NCI-H748 treated with DMSO at 0.1 percent for 48 hours (cell line): Measurements from ENCODE around the gene CCDC15.

Source experiments
- DNase-seq: peaks from one replicate; lab custom pipeline; 2025; lab: John Stamatoyannopoulos, UW

The CCDC15 gene, protein sequence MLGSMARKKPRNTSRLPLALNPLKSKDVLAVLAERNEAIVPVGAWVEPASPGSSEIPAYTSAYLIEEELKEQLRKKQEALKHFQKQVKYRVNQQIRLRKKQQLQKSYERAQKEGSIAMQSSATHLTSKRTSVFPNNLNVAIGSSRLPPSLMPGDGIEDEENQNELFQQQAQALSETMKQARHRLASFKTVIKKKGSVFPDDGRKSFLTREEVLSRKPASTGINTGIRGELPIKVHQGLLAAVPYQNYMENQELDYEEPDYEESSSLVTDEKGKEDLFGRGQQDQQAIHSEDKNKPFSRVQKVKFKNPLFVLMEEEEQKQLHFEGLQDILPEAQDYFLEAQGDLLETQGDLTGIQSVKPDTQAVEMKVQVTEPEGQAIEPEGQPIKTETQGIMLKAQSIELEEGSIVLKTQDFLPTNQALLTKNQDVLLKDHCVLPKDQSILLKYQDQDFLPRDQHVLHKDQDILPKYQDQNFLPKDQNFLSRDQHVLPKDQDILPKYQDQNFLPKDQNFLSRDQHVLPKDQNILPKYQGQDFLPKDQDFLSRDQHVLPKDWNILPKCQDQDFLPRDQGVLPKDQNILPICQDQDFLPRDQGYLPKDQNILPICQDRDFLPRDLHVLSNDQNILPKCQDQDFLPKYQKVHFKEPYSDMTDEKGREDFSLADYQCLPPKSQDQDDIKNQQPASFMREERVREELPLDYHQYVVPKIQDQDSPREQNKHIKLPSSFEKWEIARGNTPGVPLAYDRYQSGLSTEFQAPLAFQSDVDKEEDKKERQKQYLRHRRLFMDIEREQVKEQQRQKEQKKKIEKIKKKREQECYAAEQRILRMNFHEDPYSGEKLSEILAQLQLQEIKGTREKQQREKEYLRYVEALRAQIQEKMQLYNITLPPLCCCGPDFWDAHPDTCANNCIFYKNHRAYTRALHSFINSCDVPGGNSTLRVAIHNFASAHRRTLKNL

GRCh38 chr11:124953753-124954589 lies at the start of gene CCDC15:
Gene CCDC15, plus strand, starts transcription at chr11:124954202. Its CDS starts 531 bp downstream, at chr11:124954733.
- DNase-seq, result peak; percentile 78

- no peak for DNase-seq
Observed at GRCh38 chr11:124915541-124916369, 38.2 kb upstream of the CCDC15 start.

- no peak for DNase-seq
Observed at GRCh38 chr11:124916370-124916710, 37.7 kb upstream of the CCDC15 start.

DNA sequence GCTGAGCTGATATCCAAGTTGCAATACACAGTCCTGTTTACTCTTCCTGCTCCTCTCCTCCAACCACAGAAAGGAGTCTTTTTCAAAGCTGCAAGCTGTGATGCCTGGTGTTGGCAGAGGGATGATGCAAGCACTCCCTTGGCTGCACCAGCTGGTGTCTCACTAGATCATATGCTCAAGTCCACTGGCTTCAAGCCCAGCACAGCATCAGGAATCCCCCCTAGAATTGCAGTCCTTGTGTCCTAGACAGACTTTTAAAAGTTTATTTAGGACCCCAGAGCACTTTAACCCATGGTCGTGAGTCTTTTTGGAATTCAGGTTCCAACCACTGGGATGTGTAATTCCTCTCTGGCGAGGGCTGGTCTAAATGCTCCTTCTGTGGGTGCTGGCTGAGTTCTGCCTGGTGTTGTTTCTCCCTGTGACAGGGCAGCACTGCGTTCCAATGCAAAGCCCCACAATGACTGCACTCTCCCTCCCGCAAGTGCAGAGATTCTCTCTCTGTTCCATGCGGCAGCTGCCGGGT lies 36.8 kb upstream of the CCDC15 start:
- no peak for DNase-seq

DNA sequence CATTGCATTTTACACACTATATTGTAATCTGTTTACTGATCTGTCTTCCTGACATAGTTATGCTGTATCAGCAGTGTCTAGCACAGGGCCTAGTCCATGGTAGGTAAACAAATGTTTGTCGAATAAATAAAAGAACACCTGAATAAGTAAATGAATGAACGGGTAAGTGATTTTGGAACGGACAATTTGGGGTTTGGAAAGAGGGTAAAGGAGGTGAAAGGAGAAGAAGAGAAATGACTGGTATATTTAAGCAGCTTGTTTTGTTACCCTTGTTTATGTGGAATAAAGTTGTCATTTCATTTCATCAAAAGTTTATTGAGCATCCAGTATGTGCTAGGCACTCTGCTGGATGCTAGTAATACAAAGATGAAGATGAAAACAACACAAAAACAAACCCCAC lies 35.1 kb upstream of the CCDC15 start, which contains the start of gene HEPN1:
HEPN1 (plus strand) TSS at position 301 of the 400 bp plus-strand sequence.
- no peak for DNase-seq

- no peak for DNase-seq
Observed at GRCh38 chr11:124919898-124920297, 34.1 kb upstream of the CCDC15 start.

- DNase-seq, result no peak
Observed at GRCh38 chr11:124920356-124920755, 33.6 kb upstream of the CCDC15 start.

DNA sequence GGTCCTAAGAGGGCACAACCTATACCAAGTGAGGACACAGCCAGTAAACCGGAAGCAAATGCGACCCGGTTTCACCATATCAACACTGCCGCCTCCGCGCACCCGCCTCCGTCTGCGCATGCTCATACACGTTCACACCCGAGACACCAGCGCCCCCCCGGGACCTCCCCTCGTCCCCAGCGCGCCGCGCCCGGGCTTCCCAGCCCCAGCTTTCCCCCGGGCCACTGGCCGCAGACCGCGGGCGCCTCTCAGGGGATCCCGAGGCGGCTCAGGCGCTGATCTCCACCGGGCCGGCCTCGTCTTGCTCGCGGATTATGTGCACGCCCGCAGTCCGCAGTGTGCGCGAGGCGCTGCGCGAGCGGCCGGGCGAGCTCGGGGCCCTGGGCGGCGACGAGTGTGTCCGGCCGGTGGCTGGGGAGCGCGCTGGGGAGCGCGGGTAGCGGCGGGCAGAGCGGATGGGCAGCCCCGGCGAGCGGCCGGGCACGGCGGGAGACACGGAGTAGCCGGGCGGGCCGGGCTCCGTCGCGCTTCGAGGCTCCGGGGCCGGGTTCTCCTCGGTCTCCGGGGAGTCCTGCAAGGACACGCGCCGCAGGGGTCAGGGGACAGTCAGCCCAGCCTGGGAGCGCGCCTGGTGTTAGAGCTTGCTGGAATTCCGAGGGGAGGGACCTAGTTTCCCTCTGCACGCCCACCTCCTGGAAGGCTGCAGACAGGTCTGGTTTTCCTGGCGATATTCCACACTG lies 33.0 kb upstream of the CCDC15 start:
- peak; percentile 30 for DNase-seq

DNA sequence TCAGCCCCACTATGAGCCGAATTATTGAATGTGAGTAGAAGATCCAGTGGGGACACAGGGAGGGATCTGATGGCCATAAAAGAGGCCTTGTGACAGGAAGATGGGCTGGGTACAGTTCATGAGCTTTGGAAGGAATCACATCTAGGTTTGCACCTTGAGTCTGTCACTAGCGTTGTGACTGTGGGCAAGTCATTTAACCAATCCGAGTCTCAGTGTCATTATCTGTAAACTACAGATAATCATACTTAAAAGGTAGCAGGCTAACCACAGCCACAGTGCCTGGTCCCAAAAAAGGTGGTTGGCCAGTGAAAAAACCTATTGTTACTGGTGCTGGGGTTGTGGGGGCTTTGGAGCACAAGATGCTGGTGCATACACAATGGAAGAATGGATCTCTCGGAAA lies 31.2 kb upstream of the CCDC15 start:
- no peak for DNase-seq

- DNase-seq, result no peak
Observed at GRCh38 chr11:124923296-124923695, 30.7 kb upstream of the CCDC15 start.

- no peak for DNase-seq
Observed at GRCh38 chr11:124928942-124929665, 24.9 kb upstream of the CCDC15 start.

- DNase-seq, result no peak
Observed at GRCh38 chr11:124930799-124931198, 23.2 kb upstream of the CCDC15 start.

DNA sequence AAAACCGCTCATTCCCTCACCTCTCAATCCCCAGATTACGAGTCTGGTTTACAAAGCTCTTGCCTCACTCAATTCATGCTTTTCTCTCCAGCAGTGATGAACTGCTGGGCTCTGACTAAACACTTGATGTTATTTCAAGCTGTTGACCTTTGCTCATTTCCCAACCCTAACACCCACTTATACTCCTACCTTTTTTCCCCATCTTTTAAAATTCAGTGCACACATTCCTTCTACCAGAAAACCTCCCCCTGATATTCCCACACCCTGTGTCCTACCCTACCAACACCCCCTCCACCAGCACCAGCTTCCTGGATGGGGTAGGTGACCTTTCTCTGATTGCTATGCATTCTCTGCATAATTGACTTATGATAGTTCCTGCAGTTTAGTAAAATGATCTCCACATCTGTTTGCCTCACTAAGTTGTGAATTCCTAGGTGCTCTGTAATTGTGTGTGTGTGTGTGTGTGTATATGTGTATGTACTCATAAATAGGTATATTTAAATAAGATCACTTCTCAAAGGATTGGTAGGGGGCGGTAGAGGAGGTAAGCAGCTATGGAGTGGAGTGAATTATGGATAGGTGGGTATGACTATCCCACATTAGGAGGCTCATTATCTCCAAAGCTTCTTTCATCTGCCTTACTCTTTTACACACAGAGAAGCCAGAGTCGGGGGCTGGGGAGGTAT lies 19.0 kb upstream of the CCDC15 start:
- DNase-seq, result no peak

DNA sequence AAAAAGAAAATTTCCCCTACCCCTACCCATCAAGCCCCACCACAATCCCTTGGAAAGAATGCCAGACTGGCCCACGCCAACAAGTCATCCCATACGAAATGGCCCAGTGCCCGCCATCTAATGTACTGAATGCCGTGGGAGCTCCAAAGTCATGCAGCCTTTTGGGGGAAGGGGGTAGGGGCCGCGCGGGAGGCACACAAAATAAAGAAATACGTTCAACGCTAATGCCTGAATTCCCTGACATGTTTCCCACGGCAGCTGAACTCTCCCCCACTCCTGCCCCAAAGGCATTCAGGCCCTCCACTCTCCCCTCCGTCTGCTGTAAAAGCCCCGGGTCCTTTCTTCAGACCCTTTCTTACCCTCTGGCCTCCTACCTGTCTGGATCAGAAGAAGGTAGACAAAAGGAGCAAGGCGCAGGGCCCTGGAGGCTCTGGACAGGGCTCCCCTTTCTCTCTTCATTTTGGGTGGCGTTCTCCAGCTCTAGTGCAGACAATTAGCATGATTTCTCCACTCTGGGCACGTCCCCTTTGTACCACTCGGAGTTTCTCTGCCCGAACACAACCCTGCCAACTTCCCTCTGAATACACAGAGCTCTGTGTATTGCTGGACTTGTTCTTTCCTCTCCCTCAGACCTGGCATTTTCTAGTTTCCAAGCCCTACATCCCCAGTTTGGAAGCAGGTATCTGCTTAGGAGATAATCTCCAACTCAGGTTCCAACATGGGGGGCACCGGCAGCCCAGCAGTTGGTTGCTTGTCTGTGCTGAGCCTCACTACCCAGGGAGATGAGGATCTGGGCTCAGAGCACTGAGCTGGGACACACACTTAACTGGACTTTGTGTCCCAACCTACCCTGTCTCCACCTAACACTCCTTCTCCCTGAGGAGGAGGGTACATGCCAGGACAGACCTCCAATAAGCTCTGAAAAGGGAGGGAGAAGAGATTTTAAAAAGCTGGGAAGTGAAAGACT lies 18.2 kb upstream of the CCDC15 start, which contains the start of gene HEPACAM:
HEPACAM (minus strand) TSS at position 500 of the 967 bp plus-strand sequence; CDS start at position 459, 41 bp downstream.
- no peak for DNase-seq

GRCh38 chr11:124937336-124937935 lies 16.6 kb upstream of the CCDC15 start:
- no peak for DNase-seq

DNA sequence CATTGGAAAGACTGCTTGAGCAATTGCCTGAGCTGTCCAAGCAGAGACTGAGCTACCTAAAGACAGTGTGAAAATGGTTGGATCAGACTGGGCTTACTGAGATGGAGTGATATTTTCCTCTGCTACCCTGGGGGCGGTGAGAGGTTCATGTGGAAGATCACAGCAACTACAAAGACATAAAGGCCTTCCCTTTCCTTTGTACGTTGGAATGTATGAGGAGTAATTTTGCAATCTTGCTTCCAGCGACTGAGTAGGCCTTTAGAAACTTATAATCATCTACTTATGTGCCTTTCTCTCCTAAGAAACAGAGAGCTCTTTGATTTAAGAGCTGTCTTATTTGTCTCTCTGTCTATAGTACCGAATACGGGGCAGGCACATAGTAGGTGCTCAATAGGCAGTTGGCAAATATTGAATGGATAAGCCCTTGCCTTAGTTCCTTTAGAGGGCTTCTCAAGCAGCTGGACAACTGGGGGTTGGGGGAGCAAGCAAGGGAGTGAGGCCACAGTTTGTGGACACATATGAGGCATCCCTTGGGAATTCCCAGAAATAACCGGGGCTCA lies 15.7 kb upstream of the CCDC15 start:
- DNase-seq, result no peak

DNA sequence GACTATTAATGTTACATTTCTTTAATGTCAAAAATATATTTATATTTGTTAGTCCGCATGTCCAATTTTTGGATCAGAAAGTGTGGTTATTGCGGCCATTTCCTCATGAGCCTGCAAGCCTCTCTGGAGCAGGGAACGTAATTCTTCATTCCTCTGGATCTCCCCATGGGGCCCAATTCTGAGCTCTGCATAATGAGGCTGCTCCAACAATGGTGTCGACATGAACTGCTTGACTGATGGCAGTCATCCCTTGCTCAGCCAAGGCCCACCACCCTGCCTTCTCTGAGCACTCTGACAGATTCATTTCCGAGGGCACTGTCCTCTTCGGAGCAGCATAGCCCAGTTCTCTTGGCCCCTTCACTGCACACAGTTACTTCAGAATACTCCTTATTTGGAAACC lies 15.0 kb upstream of the CCDC15 start:
- DNase-seq, result no peak
